Stimulated activated naive CD8-positive, alpha-beta T cell treated with anti-CD3 and anti-CD28 coated beads, Interleukin-15, Interleukin-2, amounts not matched to agents 100 ng/mL and 50 ng/mL, for 24 hours (primary cell): ENCODE results near the gene IP6K1.
A peak's percentile ranks its signal among the peaks of the same experiment; 100 is the strongest.

ENCODE experiments used
- H3K27ac Mint-ChIP-seq: one replicate; pipeline ENCODE4 v1.8.0; 2021; ENCODE audit warnings: mild to moderate bottlenecking, mixed read lengths
- H3K27me3 Mint-ChIP-seq: one replicate; pipeline ENCODE4 v1.8.0; 2021; ENCODE audit warnings: mixed read lengths
- H3K36me3 Mint-ChIP-seq: one replicate; pipeline ENCODE4 v1.8.0; 2021; ENCODE audit warnings: low read depth, mixed read lengths
- H3K4me1 Mint-ChIP-seq: one replicate; pipeline ENCODE4 v1.8.0; 2021; ENCODE audit warnings: low read depth, mixed read lengths
- H3K4me3 Mint-ChIP-seq: one replicate; pipeline ENCODE4 v1.8.0; 2021; ENCODE audit warnings: mild to moderate bottlenecking, mixed read lengths
- H3K9me3 Mint-ChIP-seq: one replicate; pipeline ENCODE4 v1.8.0; 2021; ENCODE audit warnings: mixed read lengths

IP6K1 gene

GRCh38 chr3:49802719-49803464 is 16.6 kb upstream of the IP6K1 start, which contains the start of gene INKA1:
Gene INKA1, plus strand, starts transcription at chr3:49803261. Its CDS starts 132 bp downstream, at chr3:49803393.
- peak within 1 kb of the TSS; percentile 75 for H3K27ac Mint-ChIP-seq
- no peaks in the 10 kb centered on the region for H3K36me3 Mint-ChIP-seq
- peaks cover 43% of the 10 kb centered on the region for H3K4me1 Mint-ChIP-seq
- peaks cover 8% of the 10 kb centered on the region for H3K27me3 Mint-ChIP-seq
- no peaks in the 10 kb centered on the region for H3K9me3 Mint-ChIP-seq
- H3K4me3 Mint-ChIP-seq: peak within 1 kb of the TSS; percentile 88

- H3K9me3 Mint-ChIP-seq: no peaks in the 10 kb centered on the region
- no peak overlapping the region for H3K27ac Mint-ChIP-seq
- no peaks in the 10 kb centered on the region for H3K36me3 Mint-ChIP-seq
- H3K4me3 Mint-ChIP-seq: no peak overlapping the region
- peaks cover 8% of the 10 kb centered on the region for H3K27me3 Mint-ChIP-seq
- H3K4me1 Mint-ChIP-seq: peaks cover 26% of the 10 kb centered on the region
Measured at GRCh38 chr3:49801160-49801559, 14.8 kb upstream of the IP6K1 start.

GRCh38 chr3:49799761-49800160 is 13.4 kb upstream of the IP6K1 start, which contains the start of gene CDHR4:
Gene CDHR4, minus strand, starts transcription at chr3:49799873. Its CDS starts 61 bp downstream, at chr3:49799812.
- Mint-ChIP-seq H3K9me3 (no peaks in the 10 kb centered on the region), H3K27me3 (peaks cover 8% of the 10 kb centered on the region), H3K36me3 (no peaks in the 10 kb centered on the region), H3K4me1 (peaks cover 12% of the 10 kb centered on the region), H3K4me3 (no peak within 1 kb of the TSS), H3K27ac (no peak within 1 kb of the TSS)

- H3K27ac Mint-ChIP-seq: no peak overlapping the region
- H3K4me3 Mint-ChIP-seq: no peak overlapping the region
- H3K36me3 Mint-ChIP-seq: no peaks in the 10 kb centered on the region
- H3K27me3 Mint-ChIP-seq: peaks cover 8% of the 10 kb centered on the region
- peaks cover 9% of the 10 kb centered on the region for H3K4me1 Mint-ChIP-seq
- H3K9me3 Mint-ChIP-seq: no peaks in the 10 kb centered on the region
Measured at GRCh38 chr3:49799105-49799504, 12.8 kb upstream of the IP6K1 start.

GRCh38 chr3:49794926-49795905 is 8.9 kb upstream of the IP6K1 start:
- no peaks in the 10 kb centered on the region for H3K9me3 Mint-ChIP-seq
- no peak overlapping the region for H3K27ac Mint-ChIP-seq
- no peaks in the 10 kb centered on the region for H3K4me1 Mint-ChIP-seq
- no peak overlapping the region for H3K4me3 Mint-ChIP-seq
- no peaks in the 10 kb centered on the region for H3K36me3 Mint-ChIP-seq
- H3K27me3 Mint-ChIP-seq: no peaks in the 10 kb centered on the region

GRCh38 chr3:49794431-49794830 is 8.1 kb upstream of the IP6K1 start:
- Mint-ChIP-seq H3K9me3 (no peaks in the 10 kb centered on the region), H3K36me3 (no peaks in the 10 kb centered on the region), H3K27ac (no peak overlapping the region), H3K27me3 (no peaks in the 10 kb centered on the region), H3K4me3 (no peak overlapping the region), H3K4me1 (no peaks in the 10 kb centered on the region)

- H3K4me1 Mint-ChIP-seq: no peaks in the 10 kb centered on the region
- no peak overlapping the region for H3K27ac Mint-ChIP-seq
Measured at GRCh38 chr3:49793486-49794085, 7.2 kb upstream of the IP6K1 start.

GRCh38 chr3:49792371-49793150 is 6.2 kb upstream of the IP6K1 start:
- Mint-ChIP-seq H3K4me1 (no peaks in the 10 kb centered on the region), H3K36me3 (no peaks in the 10 kb centered on the region), H3K9me3 (no peaks in the 10 kb centered on the region), H3K27ac (no peak overlapping the region), H3K27me3 (no peaks in the 10 kb centered on the region), H3K4me3 (no peak overlapping the region)

More at GRCh38 chr3:49793486-49794085, 7.2 kb upstream of the IP6K1 start:
- no peaks in the 10 kb centered on the region for H3K27me3 Mint-ChIP-seq
- H3K4me3 Mint-ChIP-seq: no peak overlapping the region
- H3K9me3 Mint-ChIP-seq: no peaks in the 10 kb centered on the region
- no peaks in the 10 kb centered on the region for H3K36me3 Mint-ChIP-seq

- no peaks in the 10 kb centered on the region for H3K36me3 Mint-ChIP-seq
Measured at GRCh38 chr3:49791571-49791970, 5.2 kb upstream of the IP6K1 start.

GRCh38 chr3:49790626-49791411 is 4.5 kb upstream of the IP6K1 start:
- no peak overlapping the region for H3K27ac Mint-ChIP-seq
- H3K4me3 Mint-ChIP-seq: no peak overlapping the region

More at GRCh38 chr3:49791571-49791970, 5.2 kb upstream of the IP6K1 start:
- Mint-ChIP-seq H3K27me3 (no peaks in the 10 kb centered on the region), H3K9me3 (no peaks in the 10 kb centered on the region), H3K4me1 (peaks cover 8% of the 10 kb centered on the region), H3K27ac (no peak overlapping the region), H3K4me3 (no peak overlapping the region)

GRCh38 chr3:49788056-49788455 is 1.7 kb upstream of the IP6K1 start:
- no peaks in the 10 kb centered on the region for H3K9me3 Mint-ChIP-seq
- peaks cover 15% of the 10 kb centered on the region for H3K36me3 Mint-ChIP-seq
- H3K27ac Mint-ChIP-seq: no peak overlapping the region
- H3K4me1 Mint-ChIP-seq: peaks cover 30% of the 10 kb centered on the region
- no peak overlapping the region for H3K4me3 Mint-ChIP-seq
- H3K27me3 Mint-ChIP-seq: no peaks in the 10 kb centered on the region

More at GRCh38 chr3:49790626-49791411, 4.5 kb upstream of the IP6K1 start:
- Mint-ChIP-seq H3K36me3 (no peaks in the 10 kb centered on the region), H3K9me3 (no peaks in the 10 kb centered on the region), H3K27me3 (no peaks in the 10 kb centered on the region), H3K4me1 (peaks cover 9% of the 10 kb centered on the region)

GRCh38 chr3:49787536-49787935 is 1.2 kb upstream of the IP6K1 start:
- Mint-ChIP-seq H3K4me3 (peak overlapping the region; percentile 98), H3K4me1 (peaks cover 31% of the 10 kb centered on the region), H3K27ac (no peak overlapping the region), H3K9me3 (no peaks in the 10 kb centered on the region), H3K27me3 (no peaks in the 10 kb centered on the region), H3K36me3 (peaks cover 15% of the 10 kb centered on the region)

- H3K27ac Mint-ChIP-seq: peak overlapping the region; percentile 95
- no peaks in the 10 kb centered on the region for H3K27me3 Mint-ChIP-seq
- peaks cover 34% of the 10 kb centered on the region for H3K4me1 Mint-ChIP-seq
- no peaks in the 10 kb centered on the region for H3K9me3 Mint-ChIP-seq
- H3K4me3 Mint-ChIP-seq: peak overlapping the region; percentile 98
- peaks cover 15% of the 10 kb centered on the region for H3K36me3 Mint-ChIP-seq
Measured at GRCh38 chr3:49787182-49787464, 781 bp upstream of the IP6K1 start.
